Activated naive CD8-positive, alpha-beta T cell treated with anti-CD3 and anti-CD28 coated beads for 36 hours (primary cell): ENCODE results near the gene WASF2. TPM values are rescaled to one million over a fixed set of nuclear protein-coding genes. Genes with fewer than 3 reads are reported as not detected.
"Not testable (repeated sequence)": the region's sequence is repeated elsewhere in the genome, so short reads cannot be mapped to it uniquely, and the experiment has no call there.

Source experiments
- DNase-seq: peaks from one replicate; pipeline ENCODE4 v3.0.0; 2021
- H3K27ac Mint-ChIP-seq: one replicate; pipeline ENCODE4 v1.8.0; 2022; ENCODE audit warnings: mild to moderate bottlenecking, moderate library complexity, mixed read lengths
- H3K27me3 Mint-ChIP-seq: one replicate; pipeline ENCODE4 v1.8.0; 2022; ENCODE audit warnings: mild to moderate bottlenecking, mixed read lengths
- H3K36me3 Mint-ChIP-seq: one replicate; pipeline ENCODE4 v1.8.0; 2021; ENCODE audit warnings: mild to moderate bottlenecking, mixed read lengths
- H3K4me1 Mint-ChIP-seq: one replicate; pipeline ENCODE4 v1.8.0; 2021; ENCODE audit warnings: mixed read lengths
- H3K4me3 Mint-ChIP-seq: one replicate; pipeline ENCODE4 v1.8.0; 2022; ENCODE audit warnings: mild to moderate bottlenecking, moderate library complexity, mixed read lengths
- H3K9me3 Mint-ChIP-seq: one replicate; pipeline ENCODE4 v1.8.0; 2022; ENCODE audit warnings: mixed read lengths
- total RNA-seq, 2 experiments: library from RNA; stranded (reverse); gene quantifications; one replicate each; pipeline ENCODE4 v1.2.3, GENCODE V29; 2021

WASF2 gene
- total RNA-seq, 2 experiments from 2014 or later = 103 TPM

DNA sequence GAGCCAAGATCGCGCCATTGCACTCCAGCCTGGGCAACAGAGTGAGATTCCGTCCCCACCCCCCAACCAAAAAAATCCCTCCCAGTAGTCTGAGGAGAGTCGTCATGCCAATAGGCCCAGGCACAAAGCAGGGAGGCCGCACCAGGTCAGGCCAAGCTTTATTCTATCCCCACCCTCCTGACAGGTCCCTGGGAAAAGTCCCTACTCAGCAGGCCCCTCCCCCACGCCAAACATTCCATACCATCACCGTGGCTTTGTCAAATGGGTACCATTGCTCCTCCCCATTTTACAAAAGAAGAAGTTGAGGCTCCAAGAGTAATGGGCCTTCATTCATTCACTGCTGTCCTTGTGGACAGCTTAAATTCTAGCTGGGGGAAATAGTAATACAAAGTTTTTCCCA is 92.2 kb downstream of the WASF2 start:
- Mint-ChIP-seq H3K4me1 (peaks cover 8% of the 10 kb centered on the region), H3K9me3 (no peaks in the 10 kb centered on the region), H3K36me3 (no peaks in the 10 kb centered on the region), H3K27me3 (no peaks in the 10 kb centered on the region), H3K27ac (no peak overlapping the region), H3K4me3 (no peak overlapping the region)
- no peak for DNase-seq

DNA sequence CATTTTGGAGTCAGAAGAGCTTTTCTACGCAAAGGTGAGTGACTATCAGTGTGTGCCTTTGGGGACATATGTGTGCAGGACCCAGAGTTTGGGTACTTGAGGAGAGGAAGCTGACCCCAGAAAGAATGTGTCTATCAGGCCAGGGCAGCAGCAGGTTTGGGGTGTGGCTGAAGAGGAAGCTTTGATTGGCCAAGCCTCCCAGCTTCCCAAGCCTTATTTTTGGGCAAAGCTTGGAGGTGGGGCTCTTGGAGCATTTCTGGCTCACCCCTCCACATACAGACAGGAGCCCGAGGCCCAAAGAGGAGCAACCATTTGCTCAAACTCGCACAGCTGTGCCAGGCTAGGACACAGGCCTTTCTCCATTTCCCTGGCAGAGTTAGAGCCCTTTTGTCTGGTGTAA is 92.9 kb downstream of the WASF2 start:
- Mint-ChIP-seq H3K9me3 (no peaks in the 10 kb centered on the region), H3K4me1 (peaks cover 4% of the 10 kb centered on the region)
- no peak for DNase-seq

DNA sequence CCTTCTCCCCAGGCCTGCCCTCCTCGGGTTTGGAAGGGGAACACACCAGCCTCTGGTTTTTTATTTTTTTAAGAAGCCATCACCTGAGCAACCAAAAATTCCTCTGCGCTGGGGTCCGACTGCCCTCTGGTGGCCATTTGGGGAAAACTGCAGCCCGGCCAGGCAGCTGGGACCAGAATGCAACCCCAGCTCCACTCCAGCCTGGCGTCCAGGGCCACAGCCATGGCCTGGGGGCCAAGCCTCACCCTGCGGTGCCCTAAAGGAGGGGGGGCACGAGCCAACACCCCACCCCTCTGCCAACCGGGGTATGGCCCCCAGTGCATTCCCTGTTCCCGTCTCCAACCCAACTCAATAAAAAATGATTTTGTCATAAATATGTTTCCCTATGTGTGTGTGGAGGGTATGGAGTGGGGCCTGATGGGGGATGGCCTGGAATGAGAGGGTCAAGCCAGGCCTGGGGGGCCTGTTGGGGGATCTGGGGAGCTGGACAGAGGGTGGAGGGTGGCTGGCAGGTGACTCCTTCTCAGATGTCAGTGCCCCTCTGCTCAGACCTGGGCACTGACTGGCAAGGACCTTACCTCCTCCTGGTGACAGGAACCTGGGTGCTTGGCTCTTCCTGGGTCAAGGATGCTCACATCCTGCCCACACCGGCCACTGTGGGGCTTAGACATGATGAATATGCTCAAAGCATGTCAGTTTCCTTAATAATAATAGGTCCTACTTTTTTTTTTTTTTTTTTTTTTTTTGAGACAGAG is 94.3 kb downstream of the WASF2 start:
- no peak overlapping the region for H3K27ac Mint-ChIP-seq
- H3K27me3 Mint-ChIP-seq = no peaks in the 10 kb centered on the region
- peak; percentile 79 for DNase-seq
- no peaks in the 10 kb centered on the region for H3K9me3 Mint-ChIP-seq
- no peak overlapping the region for H3K4me3 Mint-ChIP-seq
- H3K36me3 Mint-ChIP-seq = no peaks in the 10 kb centered on the region
- peaks cover 7% of the 10 kb centered on the region for H3K4me1 Mint-ChIP-seq

More for the DNA sequence above, 92.9 kb downstream of the WASF2 start:
- no peak overlapping the region for H3K27ac Mint-ChIP-seq
- H3K36me3 Mint-ChIP-seq = no peaks in the 10 kb centered on the region
- H3K4me3 Mint-ChIP-seq = no peak overlapping the region
- no peaks in the 10 kb centered on the region for H3K27me3 Mint-ChIP-seq

DNA sequence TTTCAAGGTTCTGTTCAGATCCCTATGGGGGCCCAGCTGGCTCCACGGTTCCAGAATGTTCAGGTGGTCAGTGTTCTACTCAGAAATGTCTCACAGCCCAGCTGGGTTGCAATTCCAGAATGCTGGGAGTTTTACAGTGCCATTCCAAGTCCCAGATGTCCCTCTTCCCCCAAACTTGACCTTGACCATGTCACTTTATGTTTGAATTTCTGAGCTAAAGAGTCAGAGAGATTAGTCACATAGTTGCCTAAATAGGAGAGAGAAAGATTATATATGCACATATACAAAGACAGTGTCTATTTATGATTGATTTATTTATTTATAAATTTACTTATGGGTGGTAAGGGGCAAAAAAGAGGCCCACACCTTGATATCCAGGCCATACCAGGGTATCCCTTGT is 95.0 kb downstream of the WASF2 start:
- Mint-ChIP-seq H3K4me1 (peaks cover 7% of the 10 kb centered on the region), H3K27me3 (no peaks in the 10 kb centered on the region), H3K9me3 (no peaks in the 10 kb centered on the region), H3K4me3 (no peak overlapping the region), H3K27ac (no peak overlapping the region), H3K36me3 (no peaks in the 10 kb centered on the region)
- no peak for DNase-seq

DNA sequence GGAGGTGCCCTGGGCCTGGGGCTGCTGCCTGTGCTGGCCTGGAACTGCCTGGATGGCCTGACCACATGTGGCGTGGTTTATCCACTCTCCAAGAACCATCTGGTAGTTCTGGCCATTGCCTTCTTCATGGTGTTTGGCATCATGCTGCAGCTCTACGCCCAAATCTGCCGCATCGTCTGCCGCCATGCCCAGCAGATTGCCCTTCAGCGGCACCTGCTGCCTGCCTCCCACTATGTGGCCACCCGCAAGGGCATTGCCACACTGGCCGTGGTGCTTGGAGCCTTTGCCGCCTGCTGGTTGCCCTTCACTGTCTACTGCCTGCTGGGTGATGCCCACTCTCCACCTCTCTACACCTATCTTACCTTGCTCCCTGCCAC is 95.7 kb downstream of the WASF2 start:
- DNase-seq = no peak
- H3K9me3 Mint-ChIP-seq = no peaks in the 10 kb centered on the region
- H3K4me1 Mint-ChIP-seq = peaks cover 7% of the 10 kb centered on the region
- H3K36me3 Mint-ChIP-seq = no peaks in the 10 kb centered on the region
- no peaks in the 10 kb centered on the region for H3K27me3 Mint-ChIP-seq
- H3K27ac Mint-ChIP-seq = no peak overlapping the region
- H3K4me3 Mint-ChIP-seq = no peak overlapping the region

DNA sequence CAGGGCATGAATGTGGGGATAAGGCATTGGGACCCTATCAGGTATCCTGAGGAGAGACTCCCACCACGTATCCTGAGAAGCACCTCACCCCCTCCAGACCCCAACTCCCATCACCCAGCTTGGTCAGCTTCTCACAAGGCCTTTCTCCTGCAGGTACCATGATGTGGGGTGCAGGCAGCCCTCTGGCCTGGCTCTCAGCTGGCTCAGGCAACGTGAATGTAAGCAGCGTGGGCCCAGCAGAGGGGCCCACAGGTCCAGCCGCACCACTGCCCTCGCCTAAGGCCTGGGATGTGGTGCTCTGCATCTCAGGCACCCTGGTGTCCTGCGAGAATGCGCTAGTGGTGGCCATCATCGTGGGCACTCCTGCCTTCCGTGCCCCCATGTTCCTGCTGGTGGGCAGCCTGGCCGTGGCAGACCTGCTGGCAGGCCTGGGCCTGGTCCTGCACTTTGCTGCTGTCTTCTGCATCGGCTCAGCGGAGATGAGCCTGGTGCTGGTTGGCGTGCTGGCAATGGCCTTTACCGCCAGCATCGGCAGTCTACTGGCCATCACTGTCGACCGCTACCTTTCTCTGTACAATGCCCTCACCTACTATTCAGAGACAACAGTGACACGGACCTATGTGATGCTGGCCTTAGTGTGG is 96.2 kb downstream of the WASF2 start:
- Mint-ChIP-seq H3K36me3 (no peaks in the 10 kb centered on the region), H3K27me3 (no peaks in the 10 kb centered on the region), H3K4me3 (peak overlapping the region; percentile 84), H3K27ac (no peak overlapping the region), H3K9me3 (no peaks in the 10 kb centered on the region), H3K4me1 (peaks cover 7% of the 10 kb centered on the region)
- DNase-seq = no peak

DNA sequence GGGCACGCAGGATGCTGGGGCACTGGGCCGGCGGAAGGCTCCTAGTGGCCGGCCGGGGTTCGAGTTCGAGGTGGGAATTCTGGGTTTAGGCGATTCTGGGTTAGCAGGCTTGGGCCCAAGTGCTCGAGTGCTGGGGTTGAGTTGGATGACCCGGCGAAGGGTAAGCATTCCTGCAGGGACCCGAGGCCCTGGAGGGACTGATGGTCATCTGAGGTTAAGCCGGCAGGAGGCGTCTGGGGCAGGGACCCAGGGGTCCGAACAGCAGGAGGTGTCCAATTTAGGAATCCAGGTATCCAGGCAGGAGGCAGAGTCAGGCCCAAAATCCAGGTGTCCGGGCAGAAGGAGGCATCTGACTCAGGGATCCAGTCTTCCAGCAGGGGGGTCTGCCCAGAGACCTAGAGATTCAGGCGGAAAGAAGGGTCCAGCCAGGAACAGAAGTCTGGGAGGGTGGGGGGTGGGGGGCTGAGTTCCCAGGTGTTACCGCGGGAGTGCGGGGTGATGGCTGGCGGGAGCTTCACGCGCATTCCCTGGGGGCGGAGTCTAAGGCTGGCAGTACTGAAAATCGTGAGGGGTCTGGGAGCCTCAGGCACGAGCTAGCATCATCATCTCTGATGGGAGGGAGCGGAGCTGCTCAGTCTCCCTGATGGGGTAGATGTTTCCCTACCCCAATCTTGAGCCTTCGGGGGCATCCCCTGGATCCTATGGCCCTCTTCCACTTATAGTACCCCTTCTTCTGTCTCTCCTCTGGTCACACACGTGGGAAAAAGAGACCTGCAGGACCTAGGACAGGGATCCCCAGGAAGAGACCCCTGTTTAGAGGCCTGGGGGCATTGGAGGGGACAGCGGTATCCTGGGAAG is 97.0 kb downstream of the WASF2 start:
- H3K36me3 Mint-ChIP-seq = no peaks in the 10 kb centered on the region
- H3K27me3 Mint-ChIP-seq = peaks cover 3% of the 10 kb centered on the region
- no peaks in the 10 kb centered on the region for H3K9me3 Mint-ChIP-seq
- H3K4me3 Mint-ChIP-seq = peak overlapping the region; percentile 84
- H3K4me1 Mint-ChIP-seq = peaks cover 7% of the 10 kb centered on the region
- DNase-seq = no peak
- peak overlapping the region; percentile 65 for H3K27ac Mint-ChIP-seq

DNA sequence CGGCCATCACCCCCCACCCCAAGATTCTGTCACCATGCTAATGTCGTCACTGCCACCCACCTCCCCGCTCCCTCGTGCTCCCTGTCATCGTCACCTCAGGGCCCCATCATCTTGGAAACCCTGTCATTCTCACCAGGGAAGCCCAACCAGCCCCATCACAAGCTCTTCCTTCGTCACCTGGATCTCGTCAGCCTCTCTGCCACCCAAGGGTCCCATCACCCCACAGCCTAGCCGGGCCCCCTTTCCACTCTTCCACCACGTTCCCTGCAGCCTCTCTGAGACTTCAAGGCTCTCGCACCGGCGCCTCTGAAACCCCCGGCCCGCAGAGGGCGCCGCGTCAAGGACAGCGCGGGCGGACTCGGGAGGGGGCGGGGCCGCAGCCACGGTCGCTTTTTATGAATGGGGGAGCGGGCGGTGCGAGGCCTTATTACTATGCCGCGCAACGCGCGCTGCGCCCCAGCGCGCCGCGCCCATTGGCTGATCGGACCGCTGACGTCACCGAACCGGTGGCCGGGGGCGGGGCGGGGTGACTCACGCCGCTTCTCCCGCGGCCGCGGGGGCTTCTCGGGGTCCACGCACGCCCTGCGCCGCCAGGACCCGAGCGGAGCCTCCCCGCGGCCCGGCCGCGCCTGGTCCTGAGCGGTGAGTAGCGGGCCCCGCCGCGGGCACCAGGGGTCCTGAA is 97.7 kb downstream of the WASF2 start, which contains the start of gene GPR3:
Gene GPR3, plus strand, starts transcription at position 527 of the 682 bp plus-strand sequence. CDS start 1,177 bp downstream, outside the sequence.
- H3K27ac Mint-ChIP-seq = peak within 1 kb of the TSS; percentile 92
- H3K4me3 Mint-ChIP-seq = peak within 1 kb of the TSS; percentile 84
- H3K4me1 Mint-ChIP-seq = peaks cover 7% of the 10 kb centered on the region
- no peaks in the 10 kb centered on the region for H3K9me3 Mint-ChIP-seq
- no peaks in the 10 kb centered on the region for H3K36me3 Mint-ChIP-seq
- H3K27me3 Mint-ChIP-seq = peaks cover 3% of the 10 kb centered on the region
- peak; percentile 95 for DNase-seq

DNA sequence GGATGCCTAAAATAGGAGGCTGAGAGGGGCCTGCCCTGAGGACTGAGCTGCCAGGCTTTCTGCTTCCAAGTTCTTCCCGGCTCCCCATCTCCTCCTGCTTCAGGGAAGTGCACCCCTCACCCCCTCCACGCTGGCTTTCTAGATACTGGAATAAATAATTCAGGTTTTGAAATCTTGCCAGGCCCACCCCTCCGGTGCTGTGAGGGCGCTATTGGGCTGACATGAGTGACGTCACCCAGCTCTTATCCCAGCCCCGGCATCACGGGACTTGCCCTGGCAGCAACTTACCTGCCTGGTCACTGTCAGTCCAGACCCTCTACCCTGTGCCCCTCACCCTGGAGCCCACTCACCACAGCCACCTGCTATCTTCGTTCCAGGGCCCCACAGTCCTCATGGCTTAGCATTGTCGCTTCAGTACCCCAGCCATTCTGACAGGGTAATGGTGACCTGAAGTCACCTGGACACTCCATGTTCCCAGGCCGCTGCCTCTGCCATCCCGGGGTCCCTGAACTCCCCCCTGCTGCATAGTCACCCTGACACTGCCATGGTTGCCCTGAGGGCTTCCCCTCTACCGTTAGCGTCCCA is 98.4 kb downstream of the WASF2 start:
- DNase-seq = peak; percentile 48
- peaks cover 3% of the 10 kb centered on the region for H3K27me3 Mint-ChIP-seq
- peak overlapping the region; percentile 84 for H3K4me3 Mint-ChIP-seq
- peaks cover 7% of the 10 kb centered on the region for H3K4me1 Mint-ChIP-seq
- H3K27ac Mint-ChIP-seq = peak overlapping the region; percentile 92
- H3K36me3 Mint-ChIP-seq = no peaks in the 10 kb centered on the region
- no peaks in the 10 kb centered on the region for H3K9me3 Mint-ChIP-seq

DNA sequence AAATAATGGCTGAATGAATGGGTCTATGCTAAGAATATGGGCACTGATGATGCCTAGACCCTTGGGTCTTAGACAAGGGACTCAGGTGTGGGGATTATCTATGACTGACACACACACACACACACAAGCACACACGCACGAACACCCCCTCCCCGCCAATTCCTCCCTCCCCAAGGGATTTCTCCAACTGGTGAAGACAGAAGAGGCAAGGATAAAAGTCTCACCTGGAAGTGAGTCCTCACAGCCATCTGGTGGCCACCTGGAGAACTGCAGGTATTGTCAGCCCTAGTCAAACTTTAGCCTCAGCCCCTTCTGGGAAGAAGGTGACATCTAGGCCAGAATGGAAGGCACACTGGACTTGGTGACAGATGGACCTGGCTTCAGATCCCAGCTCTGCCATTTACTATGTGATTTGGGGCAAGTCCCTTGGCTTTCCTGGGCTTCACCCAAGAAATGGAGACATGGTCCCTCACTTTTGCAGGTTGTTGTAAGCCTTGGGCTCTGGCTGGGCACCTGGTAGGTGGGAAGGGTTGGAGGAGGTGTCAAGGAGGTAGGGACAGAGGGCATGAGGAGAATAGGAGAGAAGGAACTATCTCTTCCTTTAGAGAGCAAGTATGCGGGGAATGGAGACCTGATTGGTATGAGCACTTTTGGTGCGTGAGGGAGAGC is 101.5 kb downstream of the WASF2 start:
- Mint-ChIP-seq H3K27me3 (peaks cover 11% of the 10 kb centered on the region), H3K27ac (no peak overlapping the region), H3K4me3 (no peak overlapping the region), H3K36me3 (no peaks in the 10 kb centered on the region), H3K9me3 (no peaks in the 10 kb centered on the region), H3K4me1 (peaks cover 7% of the 10 kb centered on the region)
- DNase-seq = peak; percentile 62

DNA sequence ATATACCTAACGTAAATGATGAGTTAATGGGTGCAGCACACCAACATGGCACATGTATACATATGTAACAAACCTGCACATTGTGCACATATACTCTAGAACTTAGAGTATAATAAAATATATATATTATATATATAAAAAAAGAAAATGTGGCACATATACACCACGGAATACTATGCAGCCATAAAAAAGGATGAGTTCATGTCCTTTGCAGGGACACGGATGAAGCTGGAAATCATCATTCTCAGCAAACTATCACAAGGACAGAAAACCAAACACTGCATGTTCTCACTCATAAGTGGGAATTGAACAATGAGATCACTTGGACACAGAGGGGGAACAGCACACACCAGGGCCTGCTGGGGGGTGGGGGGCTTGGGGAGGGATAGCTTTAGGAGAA is 105.2 kb downstream of the WASF2 start:
- H3K27ac Mint-ChIP-seq = not testable (repeated sequence)

DNA sequence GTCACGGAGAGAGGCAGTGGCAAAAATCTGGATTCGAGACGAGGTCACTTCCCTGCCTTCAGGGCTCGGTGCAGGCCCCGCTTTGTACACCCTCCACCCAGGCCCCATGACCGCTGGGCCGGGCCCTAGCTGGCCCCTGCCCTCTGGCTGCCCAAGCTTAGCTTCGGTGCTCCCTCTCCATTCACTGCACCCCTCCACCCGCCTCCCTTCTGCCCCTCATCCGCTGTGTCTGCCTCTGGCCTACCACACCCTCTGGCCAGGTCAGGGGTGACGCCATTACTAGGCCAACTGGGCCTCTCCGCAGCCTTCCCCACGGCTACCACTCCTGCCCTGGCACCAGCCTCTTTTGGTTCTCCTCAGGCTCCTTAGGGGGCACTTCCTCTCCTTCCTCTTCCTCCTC is 106.3 kb downstream of the WASF2 start:
- Mint-ChIP-seq H3K4me1 (no peaks in the 10 kb centered on the region), H3K27ac (no peak overlapping the region), H3K36me3 (no peaks in the 10 kb centered on the region), H3K9me3 (no peaks in the 10 kb centered on the region), H3K4me3 (no peak overlapping the region), H3K27me3 (peaks cover 14% of the 10 kb centered on the region)
- DNase-seq = no peak

More for the DNA sequence above, 105.2 kb downstream of the WASF2 start:
- not testable (repeated sequence) for H3K36me3 Mint-ChIP-seq, H3K9me3 Mint-ChIP-seq, H3K4me3 Mint-ChIP-seq, H3K4me1 Mint-ChIP-seq, DNase-seq
- H3K27me3 Mint-ChIP-seq = peaks cover 15% of the 10 kb centered on the region

DNA sequence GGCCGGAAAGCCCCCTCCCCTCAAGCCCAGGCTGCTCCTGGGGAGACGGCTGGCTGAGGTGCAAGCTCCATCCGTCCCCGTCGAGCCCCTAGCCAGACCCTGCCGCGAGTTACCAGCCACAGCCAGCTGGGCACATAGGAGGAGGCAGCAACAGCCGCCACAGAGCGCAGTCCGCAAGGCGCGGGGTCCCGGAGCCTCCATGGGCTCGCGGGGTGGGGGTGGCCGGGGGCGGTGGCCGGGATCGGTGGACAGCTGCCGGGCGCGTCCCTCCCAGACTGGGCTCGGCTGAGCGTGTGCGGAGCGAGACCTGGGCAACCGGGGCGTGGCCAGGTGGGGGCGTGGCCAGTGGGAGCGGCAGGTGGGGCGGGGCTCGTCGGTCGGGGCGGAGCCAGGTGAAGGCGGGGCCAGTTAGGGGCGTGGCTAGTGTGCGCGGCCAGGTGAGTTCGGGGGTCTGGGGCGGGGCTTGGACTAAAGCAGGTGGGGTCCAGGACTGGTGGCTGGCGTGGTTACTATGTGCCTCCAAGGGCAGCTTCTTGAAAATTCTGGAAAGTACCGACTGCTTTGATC is 106.8 kb downstream of the WASF2 start, which contains the start of gene CD164L2:
Gene CD164L2, minus strand, starts transcription at position 295 of the 567 bp plus-strand sequence. Its CDS starts 94 bp downstream, at position 201.
- Mint-ChIP-seq H3K27ac (no peak within 1 kb of the TSS), H3K36me3 (no peaks in the 10 kb centered on the region), H3K4me3 (no peak within 1 kb of the TSS), H3K9me3 (no peaks in the 10 kb centered on the region), H3K4me1 (no peaks in the 10 kb centered on the region), H3K27me3 (peaks cover 12% of the 10 kb centered on the region)
- peak; percentile 48 for DNase-seq
